Progenitor cell of endocrine pancreas (in vitro differentiated cells): ENCODE measurements around the gene GRWD1. TPM values are rescaled to one million over a fixed set of nuclear protein-coding genes. Genes with fewer than 3 reads are reported as not detected.

Experiments
- DNase-seq: peaks from one replicate; pipeline ENCODE4 v3.0.0; 2021; ENCODE audit warnings: low spot score; ENCODE audit not compliant: unreplicated experiment
- H3K27ac Mint-ChIP-seq: 2 replicates; pipeline ENCODE4 v1.8.0; 2021; ENCODE audit warnings: mild to moderate bottlenecking, moderate library complexity, mixed read lengths
- H3K27me3 Mint-ChIP-seq: 2 replicates; pipeline ENCODE4 v1.8.0; 2021; ENCODE audit warnings: mixed read lengths
- H3K36me3 Mint-ChIP-seq: 2 replicates; pipeline ENCODE4 v1.8.0; 2022; ENCODE audit warnings: mixed read lengths; ENCODE audit not compliant: insufficient read depth
- H3K4me1 Mint-ChIP-seq: 2 replicates; pipeline ENCODE4 v1.8.0; 2021; ENCODE audit warnings: low read depth, mixed read lengths
- H3K4me3 Mint-ChIP-seq: 2 replicates; pipeline ENCODE4 v1.8.0; 2021; ENCODE audit warnings: low read depth, mild to moderate bottlenecking, moderate library complexity, mixed read lengths
- H3K9me3 Mint-ChIP-seq: 2 replicates; pipeline ENCODE4 v1.8.0; 2021; ENCODE audit warnings: low read depth, mixed read lengths
- total RNA-seq: library from RNA; stranded (reverse); gene quantifications from 2 replicates; pipeline ENCODE4 v1.2.1, GENCODE V29; 2021
- TF ChIP-seq, protein P1 (sequence below): fragments of 200-600 bp; sonication (generic); IDR thresholded peaks from one replicate; pipeline ENCODE4 v1.5.0; 2021; ENCODE audit warnings: antibody characterized with exemption, mild to moderate bottlenecking; ENCODE audit not compliant: unreplicated experiment

The GRWD1 gene
- total RNA-seq, 1 donor from 2014 or later, result 35.9 TPM

DNA sequence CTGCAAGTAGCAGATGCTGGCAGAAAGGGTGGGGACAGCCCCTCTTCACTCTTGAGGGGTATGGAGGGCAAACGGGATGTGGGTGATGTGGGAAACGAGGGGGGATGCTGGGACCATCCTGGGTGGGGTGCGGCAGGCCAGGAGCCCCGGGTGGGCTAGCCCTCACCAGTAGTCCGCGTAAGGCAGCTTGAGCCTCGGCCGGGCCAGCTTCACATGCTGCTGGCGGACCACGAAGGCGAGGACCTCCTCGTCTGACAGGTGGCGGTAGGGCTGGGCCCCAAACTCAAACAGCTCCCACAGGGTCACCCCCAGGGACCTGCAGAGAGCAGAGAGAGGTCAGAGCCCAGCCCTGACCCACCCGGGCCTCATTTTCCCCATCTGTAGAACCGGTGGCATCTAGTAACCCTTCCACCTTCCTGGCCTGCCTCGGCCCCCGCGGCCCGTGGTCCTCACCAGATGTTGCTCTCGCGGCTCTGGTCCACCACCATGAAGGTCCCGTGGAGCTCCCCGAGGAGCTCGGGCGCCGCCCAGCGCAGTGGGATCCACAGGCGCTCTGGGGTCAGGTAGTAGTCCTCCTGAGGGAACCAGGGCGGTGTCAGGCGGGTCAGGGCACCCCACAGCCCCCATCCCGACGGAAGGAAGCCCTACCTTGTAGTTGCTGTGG is 55.2 kb downstream of the GRWD1 start:
- Mint-ChIP-seq H3K27ac (no peak overlapping the region), H3K36me3 (no peaks in the 10 kb centered on the region), H3K27me3 (peaks cover 7% of the 10 kb centered on the region), H3K4me3 (peak overlapping the region; percentile 74), H3K9me3 (no peaks in the 10 kb centered on the region), H3K4me1 (peaks cover 7% of the 10 kb centered on the region)
- no peak for DNase-seq
- TF ChIP-seq, protein P1, sequence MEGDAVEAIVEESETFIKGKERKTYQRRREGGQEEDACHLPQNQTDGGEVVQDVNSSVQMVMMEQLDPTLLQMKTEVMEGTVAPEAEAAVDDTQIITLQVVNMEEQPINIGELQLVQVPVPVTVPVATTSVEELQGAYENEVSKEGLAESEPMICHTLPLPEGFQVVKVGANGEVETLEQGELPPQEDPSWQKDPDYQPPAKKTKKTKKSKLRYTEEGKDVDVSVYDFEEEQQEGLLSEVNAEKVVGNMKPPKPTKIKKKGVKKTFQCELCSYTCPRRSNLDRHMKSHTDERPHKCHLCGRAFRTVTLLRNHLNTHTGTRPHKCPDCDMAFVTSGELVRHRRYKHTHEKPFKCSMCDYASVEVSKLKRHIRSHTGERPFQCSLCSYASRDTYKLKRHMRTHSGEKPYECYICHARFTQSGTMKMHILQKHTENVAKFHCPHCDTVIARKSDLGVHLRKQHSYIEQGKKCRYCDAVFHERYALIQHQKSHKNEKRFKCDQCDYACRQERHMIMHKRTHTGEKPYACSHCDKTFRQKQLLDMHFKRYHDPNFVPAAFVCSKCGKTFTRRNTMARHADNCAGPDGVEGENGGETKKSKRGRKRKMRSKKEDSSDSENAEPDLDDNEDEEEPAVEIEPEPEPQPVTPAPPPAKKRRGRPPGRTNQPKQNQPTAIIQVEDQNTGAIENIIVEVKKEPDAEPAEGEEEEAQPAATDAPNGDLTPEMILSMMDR, result no peak

DNA sequence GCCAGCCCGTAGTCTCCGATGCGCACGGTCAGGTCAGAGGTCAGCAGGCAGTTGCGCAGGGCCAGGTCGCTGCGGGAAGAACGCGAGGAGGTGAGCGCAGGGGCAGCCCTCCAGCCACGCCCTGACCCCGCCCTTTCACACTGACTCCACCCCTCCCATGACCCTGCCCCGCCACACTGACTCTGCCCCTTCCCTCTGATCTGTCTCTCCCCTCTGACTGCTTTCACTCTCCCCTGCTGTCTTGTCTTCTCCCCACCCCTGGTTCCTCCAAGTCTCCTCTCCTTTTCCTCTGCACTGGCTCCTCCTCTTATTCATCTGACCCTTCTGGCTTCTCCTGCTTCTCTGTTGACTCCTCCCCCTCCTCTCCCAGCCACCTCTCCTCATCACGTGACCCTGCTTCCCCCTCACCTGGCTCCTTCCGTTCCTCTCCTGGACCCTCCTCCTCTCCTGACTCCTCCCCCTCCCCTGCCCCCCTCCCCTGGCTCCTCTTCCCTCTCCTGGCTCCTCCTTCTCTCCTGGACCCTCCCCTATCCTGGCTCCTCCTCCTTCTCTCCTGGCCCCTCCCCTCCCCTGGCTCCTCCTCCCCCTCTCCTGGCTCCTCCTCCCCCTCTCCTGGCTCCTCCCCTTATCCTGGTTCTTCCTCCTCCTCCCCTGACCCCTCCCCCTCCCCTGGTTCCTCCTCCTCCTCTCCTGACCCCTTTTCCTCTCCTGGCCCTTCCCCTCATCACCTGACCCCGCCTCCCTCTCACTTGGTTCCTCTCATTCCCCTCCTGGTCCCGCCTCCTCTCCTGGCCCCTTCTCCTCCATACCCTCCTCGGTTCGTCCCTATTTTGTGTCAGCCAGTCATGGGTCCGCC is 55.9 kb downstream of the GRWD1 start:
- TF ChIP-seq, protein P1, result no peak
- DNase-seq, result peak; percentile 91
- H3K9me3 Mint-ChIP-seq, result no peaks in the 10 kb centered on the region
- H3K4me3 Mint-ChIP-seq, result peak overlapping the region; percentile 74
- peaks cover 7% of the 10 kb centered on the region for H3K4me1 Mint-ChIP-seq
- peak overlapping the region; percentile 81 for H3K27ac Mint-ChIP-seq
- no peaks in the 10 kb centered on the region for H3K36me3 Mint-ChIP-seq
- peaks cover 7% of the 10 kb centered on the region for H3K27me3 Mint-ChIP-seq

DNA sequence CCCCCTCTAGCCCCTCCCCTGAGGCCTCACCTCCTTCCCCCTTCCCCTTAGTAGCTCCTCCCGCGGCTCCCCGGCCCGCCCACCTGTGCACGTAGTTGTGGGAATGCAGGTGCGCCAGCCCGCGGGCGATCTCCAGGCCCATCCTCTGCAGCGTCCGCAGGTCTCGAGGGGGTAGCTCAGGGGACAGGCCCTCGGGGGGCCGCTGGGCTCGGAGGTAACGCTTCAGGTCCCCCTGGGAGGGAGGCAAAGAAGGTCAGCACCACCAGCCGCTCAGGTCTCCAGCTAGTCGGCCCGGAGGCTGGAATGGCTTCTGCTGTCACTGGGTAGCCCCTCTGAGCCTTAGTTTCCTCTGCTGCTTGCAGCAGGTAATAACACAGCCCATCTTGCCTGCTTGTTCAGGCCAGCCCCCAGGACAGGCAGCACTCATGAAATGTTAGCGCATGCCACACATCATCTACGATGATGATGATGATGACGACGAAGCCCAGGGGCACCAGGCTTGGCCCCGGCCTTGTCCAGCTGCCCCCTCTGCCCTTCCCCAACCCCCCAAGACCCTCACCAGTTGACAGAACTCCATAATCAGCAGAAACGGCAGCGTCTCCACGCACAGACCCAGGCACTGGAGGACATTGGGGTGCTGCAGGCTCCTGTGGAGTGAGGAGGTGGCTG is 56.7 kb downstream of the GRWD1 start:
- TF ChIP-seq, protein P1, result no peak
- DNase-seq, result no peak
- Mint-ChIP-seq H3K4me3 (peak overlapping the region; percentile 51), H3K36me3 (no peaks in the 10 kb centered on the region), H3K9me3 (no peaks in the 10 kb centered on the region), H3K27me3 (peaks cover 7% of the 10 kb centered on the region), H3K4me1 (peaks cover 4% of the 10 kb centered on the region), H3K27ac (peak overlapping the region; percentile 86)

DNA sequence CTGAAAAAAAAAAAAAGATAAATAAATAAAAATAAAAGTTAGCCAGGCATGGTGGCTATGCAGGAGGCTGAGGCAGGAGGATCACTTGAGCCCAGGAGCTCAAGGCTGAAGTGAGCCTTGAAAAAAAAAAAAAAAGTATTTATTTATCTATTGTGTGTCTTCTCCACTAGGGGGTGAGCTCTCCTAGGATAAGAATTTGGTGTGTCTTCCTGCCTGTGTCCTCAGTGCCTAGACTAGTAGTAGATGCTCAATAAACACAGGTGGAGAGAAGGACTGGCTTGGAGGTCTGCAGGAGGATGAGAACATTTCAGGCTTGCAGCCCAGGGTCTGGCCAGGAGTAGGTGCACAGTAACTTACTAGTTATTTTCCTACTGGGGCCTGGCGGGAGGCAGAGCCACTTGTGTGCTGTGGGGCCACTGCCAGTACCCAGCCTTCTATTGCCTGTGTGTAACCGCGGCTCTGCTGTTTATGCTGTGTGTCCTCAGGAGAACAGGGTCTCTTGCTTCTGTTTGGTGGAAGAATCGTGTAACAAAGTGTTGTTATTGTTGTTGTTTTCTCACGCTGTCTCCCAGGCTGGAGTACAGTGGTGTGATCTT is 60.5 kb downstream of the GRWD1 start:
- Mint-ChIP-seq H3K4me3 (no peak overlapping the region), H3K9me3 (no peaks in the 10 kb centered on the region), H3K4me1 (peaks cover 8% of the 10 kb centered on the region), H3K27ac (no peak overlapping the region), H3K27me3 (peaks cover 26% of the 10 kb centered on the region), H3K36me3 (no peaks in the 10 kb centered on the region)
- no peak for DNase-seq
- TF ChIP-seq, protein P1, result peak; percentile 47

Other genes with a start within 250 kb of the GRWD1 start
- 60.9 and 64.6 TPM in 2 replicates for gene CARD8, start 190.1 kb upstream of the GRWD1 start, total RNA-seq
- 7.4 and 7.9 TPM in 2 replicates for gene ZNF114, start 175.9 kb upstream of the GRWD1 start, total RNA-seq
- 2.9 and 3.8 TPM in 2 replicates for gene EMP3, start 120.4 kb upstream of the GRWD1 start, total RNA-seq
- gene TMEM143, start 82.0 kb upstream of the GRWD1 start, total RNA-seq, result 9.5 and 10.3 TPM in 2 replicates
- gene SYNGR4, start 81.6 kb upstream of the GRWD1 start, total RNA-seq, result not detected in 2 replicates
- gene KDELR1, start 54.4 kb upstream of the GRWD1 start, total RNA-seq, result 207 and 213 TPM in 2 replicates
- 0.22 and 0.34 TPM in 2 replicates for gene GRIN2D, start 52.3 kb upstream of the GRWD1 start, total RNA-seq
- 2.0 TPM in 2 replicates for gene KCNJ14, start 9.6 kb downstream of the GRWD1 start, total RNA-seq
- 248 TPM in 2 replicates for gene CYTH2, start 23.4 kb downstream of the GRWD1 start, total RNA-seq
- 11.4 and 12.7 TPM in 2 replicates for gene LMTK3, start 65.9 kb downstream of the GRWD1 start, total RNA-seq
- not detected in 2 replicates for gene SULT2B1, start 106.2 kb downstream of the GRWD1 start, total RNA-seq
- gene SPACA4, start 160.8 kb downstream of the GRWD1 start, total RNA-seq, result not detected in 2 replicates
- 3.8 and 4.3 TPM in 2 replicates for gene FAM83E, start 169.1 kb downstream of the GRWD1 start, total RNA-seq
- 1,379 and 1,392 TPM in 2 replicates for gene RPL18, start 173.2 kb downstream of the GRWD1 start, total RNA-seq
- gene SPHK2, start 173.5 kb downstream of the GRWD1 start, total RNA-seq, result 137 and 138 TPM in 2 replicates
- 5.1 and 5.3 TPM in 2 replicates for gene DBP, start 191.4 kb downstream of the GRWD1 start, total RNA-seq
- 8.9 and 9.6 TPM in 2 replicates for gene CA11, start 200.2 kb downstream of the GRWD1 start, total RNA-seq
- 0.91 and 1.0 TPM in 2 replicates for gene NTN5, start 227.0 kb downstream of the GRWD1 start, total RNA-seq
- 1.4 and 2.4 TPM in 2 replicates for gene FUT2, start 250.0 kb downstream of the GRWD1 start, total RNA-seq